Right lobe of liver (tissue), 4 donors: ENCODE measurements around the gene VDAC1.

Experiments
- CTCF ChIP-seq, 4 donors: fragments of 200-600 bp in 3 of 4; fragments of 450-650 bp in 1 of 4; IDR thresholded peaks; one replicate each; pipeline versions ENCODE4 v1.5.1 to v1.8.0; 2016 to 2022; ENCODE audit warnings: antibody characterized with exemption in 4 of 4, mild to moderate bottlenecking in 2 of 4
- POLR2A ChIP-seq: fragments of 450-650 bp; IDR thresholded peaks from one replicate; pipeline ENCODE4 v1.6.1; 2017; ENCODE audit warnings: antibody characterized with exemption, mild to moderate bottlenecking
- donor health status: DM: no; HTN: no; CAD: no.
- donor health status: DM: no; HTN: no; CAD: no.
- donor health status: DM: no; HTN: yes; CAD: no.

DNA sequence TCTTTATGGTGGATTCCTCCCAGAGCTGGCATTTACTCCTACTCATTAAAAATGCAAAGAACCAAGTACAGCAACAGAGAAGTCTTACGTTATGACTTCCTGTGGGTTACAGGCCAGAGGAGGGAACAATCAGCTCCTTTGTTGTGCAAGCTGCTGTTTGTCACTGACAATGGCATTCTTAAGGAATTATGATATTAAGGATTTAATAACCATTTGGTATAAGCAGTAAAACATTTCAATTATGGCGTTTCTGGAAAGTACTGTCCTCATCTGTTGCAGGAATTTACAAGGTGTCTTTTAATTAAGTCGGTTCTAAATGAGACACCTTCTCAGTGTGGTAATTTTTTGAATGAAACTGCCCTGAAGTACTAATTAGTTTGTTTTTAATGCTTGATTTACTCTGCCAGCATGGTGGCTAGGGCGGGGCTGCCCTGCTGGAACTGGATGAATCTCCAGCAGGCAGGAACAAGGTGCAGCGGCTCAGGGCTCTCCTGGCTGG lies 49.1 kb upstream of the VDAC1 start:
- no peak for TF ChIP-seq CTCF (IDR thresholded peaks at IDR 0.05)
- no peak for TF ChIP-seq POLR2A
